Central memory CD8-positive, alpha-beta T cell (primary cell): Measurements from ENCODE around the gene PPM1B.

Source experiments
- ATAC-seq: fragments of 150-1000 bp; cut with Tn5 transposase; replicated peaks from 2 replicates; pipeline ENCODE4 v1.10.0; 2022; ENCODE audit warnings: mild to moderate bottlenecking, moderate FRiP score, moderate number of reproducible peaks; ENCODE audit not compliant: poor library complexity, severe bottlenecking; ENCODE audit errors: extremely low read depth
- DNase-seq, 2 donors: peaks; one replicate each; pipeline ENCODE4 v3.0.0; 2021; ENCODE audit warnings: low spot score in 2 of 2
- H3K27ac Mint-ChIP-seq: one replicate; pipeline ENCODE4 v1.8.0; 2022; ENCODE audit warnings: low read depth, mild to moderate bottlenecking, moderate library complexity, mixed read lengths
- H3K27me3 Mint-ChIP-seq: one replicate; pipeline ENCODE4 v1.8.0; 2022; ENCODE audit warnings: mixed read lengths
- H3K36me3 Mint-ChIP-seq: one replicate; pipeline ENCODE4 v1.8.0; 2022; ENCODE audit warnings: mild to moderate bottlenecking, moderate library complexity, mixed read lengths; ENCODE audit not compliant: insufficient read depth
- H3K4me1 Mint-ChIP-seq: one replicate; pipeline ENCODE4 v1.8.0; 2022; ENCODE audit warnings: mixed read lengths
- H3K4me3 Mint-ChIP-seq: one replicate; pipeline ENCODE4 v1.8.0; 2022; ENCODE audit warnings: mild to moderate bottlenecking, moderate library complexity, mixed read lengths
- H3K9me3 Mint-ChIP-seq: one replicate; pipeline ENCODE4 v1.8.0; 2022; ENCODE audit warnings: mixed read lengths

The PPM1B gene

DNA sequence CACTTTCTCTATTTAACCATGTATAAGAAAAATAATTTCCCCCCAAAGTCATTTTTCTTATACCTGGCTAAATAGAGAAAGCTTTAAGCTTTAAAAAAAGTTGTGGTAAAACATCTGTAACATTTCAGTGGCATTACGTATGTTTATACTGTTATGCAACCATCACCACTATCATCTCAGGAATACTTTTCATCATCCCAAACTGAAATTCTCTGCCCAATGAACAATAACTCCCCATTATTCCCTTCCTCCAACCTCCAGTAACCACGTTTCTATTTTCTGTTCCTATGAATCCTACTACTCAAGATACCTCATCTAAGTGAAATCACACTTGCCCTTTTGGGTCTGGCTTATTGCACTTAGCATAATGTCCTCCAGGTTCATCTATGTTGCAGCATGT, 104.9 kb downstream of the PPM1B start:
- H3K27me3 Mint-ChIP-seq = no peaks in the 10 kb centered on the region
- H3K27ac Mint-ChIP-seq = no peak overlapping the region
- no peak for ATAC-seq
- H3K4me1 Mint-ChIP-seq = no peaks in the 10 kb centered on the region
- H3K9me3 Mint-ChIP-seq = no peaks in the 10 kb centered on the region
- DNase-seq = no peak
- H3K4me3 Mint-ChIP-seq = no peak overlapping the region
- H3K36me3 Mint-ChIP-seq = no peaks in the 10 kb centered on the region

DNA sequence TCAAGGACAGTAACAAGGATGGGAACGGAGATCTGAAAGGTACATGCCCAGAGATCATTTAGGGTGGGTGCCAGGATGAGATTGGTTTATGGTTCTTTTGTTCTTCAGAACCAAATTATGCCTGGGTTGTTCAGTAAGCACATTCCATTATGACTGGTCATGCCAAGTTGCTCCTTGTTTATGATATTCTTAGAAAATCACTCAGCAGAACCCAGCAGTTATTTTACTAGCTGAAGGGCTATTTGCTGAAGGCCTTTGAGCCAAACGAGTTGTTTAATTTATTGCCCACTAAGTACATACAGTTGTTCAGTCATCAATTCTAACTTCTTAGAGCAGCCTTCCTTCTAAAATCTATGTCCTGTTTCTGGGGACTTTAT, 107.2 kb downstream of the PPM1B start:
- no peaks in the 10 kb centered on the region for H3K4me1 Mint-ChIP-seq
- no peak overlapping the region for H3K4me3 Mint-ChIP-seq
- ATAC-seq (no peak), DNase-seq (no peak)
- H3K9me3 Mint-ChIP-seq = no peaks in the 10 kb centered on the region
- peaks cover 10% of the 10 kb centered on the region for H3K27me3 Mint-ChIP-seq
- H3K36me3 Mint-ChIP-seq = no peaks in the 10 kb centered on the region
- no peak overlapping the region for H3K27ac Mint-ChIP-seq

- ATAC-seq (no peak), DNase-seq (no peak)
- Mint-ChIP-seq H3K27me3 (peaks cover 24% of the 10 kb centered on the region), H3K4me1 (no peaks in the 10 kb centered on the region), H3K36me3 (peaks cover 2% of the 10 kb centered on the region), H3K27ac (no peak overlapping the region), H3K9me3 (no peaks in the 10 kb centered on the region), H3K4me3 (no peak overlapping the region)
These were observed 108.9 kb downstream of the PPM1B start for GRCh38 chr2:44277541-44277940.

DNA sequence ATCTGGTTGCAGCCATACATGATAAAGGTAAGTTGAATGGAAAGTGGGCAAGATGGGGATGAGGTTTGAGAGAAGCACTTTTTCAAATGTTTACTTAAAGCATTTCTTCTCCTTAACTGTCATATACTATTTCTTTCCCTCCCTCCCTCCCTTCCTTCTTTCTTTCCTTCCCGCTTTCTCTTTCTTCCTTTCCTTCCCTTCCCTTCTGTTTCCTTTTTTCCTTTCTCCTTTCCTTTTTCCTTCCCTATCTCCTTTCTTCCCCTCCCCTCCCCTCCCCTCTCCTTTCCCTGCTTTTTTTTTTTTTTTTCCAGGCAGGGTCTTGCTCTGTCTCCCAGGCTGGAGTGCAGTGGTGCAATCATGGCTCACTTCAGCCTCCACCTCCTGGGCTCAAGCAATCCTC, 112.2 kb downstream of the PPM1B start:
- H3K36me3 Mint-ChIP-seq = peaks cover 2% of the 10 kb centered on the region
- peaks cover 26% of the 10 kb centered on the region for H3K27me3 Mint-ChIP-seq
- ATAC-seq (no peak), DNase-seq (no peak)
- H3K4me1 Mint-ChIP-seq = no peaks in the 10 kb centered on the region
- H3K4me3 Mint-ChIP-seq = no peak overlapping the region
- no peak overlapping the region for H3K27ac Mint-ChIP-seq
- no peaks in the 10 kb centered on the region for H3K9me3 Mint-ChIP-seq
